ENCODE data around the gene IL26. TPM values are rescaled to one million over a fixed set of nuclear protein-coding genes. Genes with fewer than 3 reads are reported as not detected.
A peak's percentile ranks its signal among the peaks of the same experiment; 100 is the strongest.

The IL26 gene
- total RNA-seq, 1 donor from 2014 or later: not detected

DNA sequence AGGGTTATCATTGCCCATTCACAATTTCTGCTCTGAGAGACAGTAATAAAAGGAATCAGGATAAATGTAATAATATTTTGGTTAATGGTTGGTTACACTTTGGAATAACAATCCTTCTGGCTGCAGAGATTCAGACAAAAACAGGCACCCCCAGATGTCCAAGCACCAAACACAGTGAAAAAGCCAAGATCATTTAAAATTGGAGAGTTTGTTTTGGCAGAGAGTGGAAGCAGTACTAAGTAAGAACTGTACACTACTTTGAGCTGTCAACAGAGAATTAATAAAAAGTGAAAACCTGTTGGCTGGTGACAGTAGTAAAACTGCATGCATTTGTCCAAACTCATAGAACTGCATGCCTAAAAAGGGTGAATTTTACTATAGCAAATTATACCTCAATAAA lies 43.4 kb upstream of the IL26 start:
- no peak overlapping the region for H3K27ac ChIP-seq
- TF ChIP-seq, protein P1, sequence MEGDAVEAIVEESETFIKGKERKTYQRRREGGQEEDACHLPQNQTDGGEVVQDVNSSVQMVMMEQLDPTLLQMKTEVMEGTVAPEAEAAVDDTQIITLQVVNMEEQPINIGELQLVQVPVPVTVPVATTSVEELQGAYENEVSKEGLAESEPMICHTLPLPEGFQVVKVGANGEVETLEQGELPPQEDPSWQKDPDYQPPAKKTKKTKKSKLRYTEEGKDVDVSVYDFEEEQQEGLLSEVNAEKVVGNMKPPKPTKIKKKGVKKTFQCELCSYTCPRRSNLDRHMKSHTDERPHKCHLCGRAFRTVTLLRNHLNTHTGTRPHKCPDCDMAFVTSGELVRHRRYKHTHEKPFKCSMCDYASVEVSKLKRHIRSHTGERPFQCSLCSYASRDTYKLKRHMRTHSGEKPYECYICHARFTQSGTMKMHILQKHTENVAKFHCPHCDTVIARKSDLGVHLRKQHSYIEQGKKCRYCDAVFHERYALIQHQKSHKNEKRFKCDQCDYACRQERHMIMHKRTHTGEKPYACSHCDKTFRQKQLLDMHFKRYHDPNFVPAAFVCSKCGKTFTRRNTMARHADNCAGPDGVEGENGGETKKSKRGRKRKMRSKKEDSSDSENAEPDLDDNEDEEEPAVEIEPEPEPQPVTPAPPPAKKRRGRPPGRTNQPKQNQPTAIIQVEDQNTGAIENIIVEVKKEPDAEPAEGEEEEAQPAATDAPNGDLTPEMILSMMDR (IDR thresholded peaks at IDR 0.05): no peak
- no peaks in the 10 kb centered on the region for H3K27me3 ChIP-seq (ENCODE audit: low read depth)
- intact Hi-C loops (cut with DNase I): no loop called here
- no peaks in the 10 kb centered on the region for H3K9me3 ChIP-seq
- DNase-seq (no peak), ATAC-seq (no peak)
- H3K4me1 ChIP-seq: no peaks in the 10 kb centered on the region
- H3K36me3 ChIP-seq: no peaks in the 10 kb centered on the region
- no peak overlapping the region for H3K4me3 ChIP-seq

DNA sequence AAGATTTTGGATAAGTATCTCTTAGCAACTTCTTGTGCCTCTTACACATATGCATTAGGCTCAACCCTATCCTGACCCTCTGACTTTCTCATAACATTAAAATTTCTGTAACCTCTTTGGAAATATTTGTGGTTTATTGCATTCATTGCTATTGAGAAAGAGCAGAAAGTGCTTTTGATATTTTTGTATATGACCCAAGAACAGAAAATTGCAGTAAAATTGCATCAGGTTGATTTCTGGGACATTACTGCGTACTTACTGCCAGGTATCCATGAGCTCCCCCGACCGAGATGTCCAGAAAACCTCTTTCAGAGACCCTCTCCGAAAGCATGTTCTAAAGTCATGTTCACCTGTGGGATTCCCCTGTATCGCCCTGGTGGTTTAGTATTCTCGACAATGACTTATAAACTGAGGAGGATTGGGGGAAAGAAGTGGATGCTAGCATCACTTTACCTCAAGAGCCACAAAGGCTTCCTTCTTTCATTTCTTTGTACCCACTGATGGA lies 42.3 kb upstream of the IL26 start:
- Histone ChIP-seq H3K4me1 (no peaks in the 10 kb centered on the region), H3K4me3 (no peak overlapping the region), H3K27ac (no peak overlapping the region), H3K36me3 (no peaks in the 10 kb centered on the region), H3K27me3 (ENCODE audit: low read depth) (no peaks in the 10 kb centered on the region), H3K9me3 (no peaks in the 10 kb centered on the region)
- TF ChIP-seq, protein P1 (IDR thresholded peaks at IDR 0.05): no peak
- DNase-seq (no peak), ATAC-seq (peak in 1 of 2 donors; percentile 41)
- intact Hi-C loops (cut with DNase I): no loop called here

DNA sequence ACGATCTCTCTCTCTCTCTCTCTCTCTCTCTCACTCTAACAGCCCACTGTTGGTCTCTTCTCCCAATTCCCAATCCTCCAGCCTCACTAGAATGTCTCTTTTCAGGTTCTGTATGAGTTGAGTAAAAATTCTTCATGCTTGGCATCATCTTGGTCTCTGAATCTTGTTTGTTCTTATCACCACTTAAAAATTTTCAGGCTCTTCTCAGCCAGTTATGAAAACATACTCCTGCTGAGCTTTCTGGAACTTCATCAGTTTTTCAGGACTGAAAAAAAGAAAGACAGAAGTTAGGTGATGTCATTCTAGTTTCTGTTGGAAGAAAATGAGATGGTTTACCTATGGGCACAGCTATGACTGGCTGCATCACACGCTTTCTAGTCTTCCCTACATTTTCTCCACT lies 39.2 kb upstream of the IL26 start:
- intact Hi-C loops (cut with DNase I): no loop called here
- no peak for ATAC-seq

DNA sequence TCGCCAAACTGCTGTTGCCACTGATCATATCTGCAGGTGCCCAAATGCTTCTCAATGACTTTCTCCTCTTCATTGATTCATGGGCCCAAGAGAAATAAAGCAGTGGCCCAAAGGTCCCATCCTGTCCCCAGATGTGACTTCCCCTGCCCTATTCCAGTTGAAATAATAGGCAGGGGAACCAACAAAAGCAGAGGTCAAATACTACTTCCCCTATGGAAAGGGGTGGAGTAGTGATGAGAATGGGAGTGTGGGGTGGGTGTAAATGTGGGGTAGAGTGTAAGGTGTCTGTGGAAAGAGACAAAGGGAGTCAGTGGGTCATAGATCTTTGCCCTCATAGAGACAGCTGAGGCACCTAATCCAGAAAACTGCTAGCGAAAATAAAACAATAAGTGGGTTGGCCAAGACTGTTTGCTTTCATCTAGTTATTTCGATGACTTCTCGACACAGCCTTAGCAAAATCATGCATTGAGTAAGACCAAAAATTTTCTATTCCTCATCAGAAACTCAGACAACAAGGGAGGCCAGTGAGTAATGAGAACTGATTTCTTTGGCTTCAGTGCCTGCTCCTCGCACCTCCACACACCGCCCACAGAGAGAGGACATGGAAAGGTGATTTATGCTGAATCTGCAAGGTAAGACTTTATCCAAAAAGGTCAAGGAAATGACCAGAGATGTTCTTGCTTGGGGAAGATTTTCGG lies 38.7 kb upstream of the IL26 start:
- Histone ChIP-seq H3K9me3 (no peaks in the 10 kb centered on the region), H3K27ac (no peak overlapping the region), H3K36me3 (no peaks in the 10 kb centered on the region), H3K27me3 (ENCODE audit: low read depth) (no peaks in the 10 kb centered on the region), H3K4me3 (no peak overlapping the region), H3K4me1 (no peaks in the 10 kb centered on the region)
- intact Hi-C loops (cut with DNase I): no loop called here
- TF ChIP-seq, protein P1 (IDR thresholded peaks at IDR 0.05): no peak
- DNase-seq (no peak), ATAC-seq (peak; percentile 52 to 66)

More for the DNA sequence above, 39.2 kb upstream of the IL26 start:
- Histone ChIP-seq H3K36me3 (no peaks in the 10 kb centered on the region), H3K9me3 (no peaks in the 10 kb centered on the region), H3K4me1 (no peaks in the 10 kb centered on the region), H3K4me3 (no peak overlapping the region), H3K27ac (no peak overlapping the region), H3K27me3 (ENCODE audit: low read depth) (no peaks in the 10 kb centered on the region)
- TF ChIP-seq, protein P1 (IDR thresholded peaks at IDR 0.05): no peak
- no peak for DNase-seq

DNA sequence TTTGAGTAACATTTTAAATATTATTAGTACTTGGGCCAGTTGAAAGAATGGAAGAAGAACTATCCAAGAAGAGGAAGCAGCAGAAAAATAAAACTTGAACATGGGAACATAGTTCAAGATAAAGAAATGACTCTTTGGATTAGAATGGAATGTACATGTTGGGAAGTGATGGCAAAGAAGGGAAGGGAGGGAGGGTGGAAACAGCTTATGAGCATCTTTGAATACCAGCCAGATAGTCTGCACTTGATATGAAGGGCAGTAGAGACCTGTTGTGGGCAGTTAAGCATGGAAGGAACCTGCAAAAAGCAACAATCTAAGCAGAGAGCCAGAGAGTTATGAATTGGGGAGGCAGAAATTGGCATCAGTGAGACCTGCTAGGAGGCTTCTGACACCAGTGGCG lies 37.8 kb upstream of the IL26 start:
- Histone ChIP-seq H3K4me1 (no peaks in the 10 kb centered on the region), H3K27me3 (ENCODE audit: low read depth) (no peaks in the 10 kb centered on the region), H3K4me3 (no peak overlapping the region), H3K36me3 (no peaks in the 10 kb centered on the region), H3K9me3 (no peaks in the 10 kb centered on the region), H3K27ac (no peak overlapping the region)
- intact Hi-C loops (cut with DNase I): no loop called here
- TF ChIP-seq, protein P1 (IDR thresholded peaks at IDR 0.05): no peak
- ATAC-seq: no peak
- DNase-seq: no peak

All from lower lobe of right lung (tissue), 2 donors.